Keratinocyte (primary cell): ENCODE results near the gene TMEM184A. TPM values are rescaled to one million over a fixed set of nuclear protein-coding genes. Genes with fewer than 3 reads are reported as not detected.

Source experiments
- DNase-seq: peaks from one replicate; pipeline ENCODE4 v3.0.0-alpha.2; 2011; ENCODE audit warnings: low read depth, missing footprints, low spot score
- FAIRE-seq: peaks from 2 replicates; lab custom pipeline; 2011; peaks lifted over from hg19 to GRCh38; lab: Jason Lieb, UNC
- H2AFZ ChIP-seq: 2 replicates; pipeline ENCODE4 v1.6.0; 2012; ENCODE audit warnings: low read length, control low read depth, inconsistent platforms; ENCODE audit not compliant: control insufficient read depth
- H3K27ac ChIP-seq: 2 replicates; pipeline ENCODE4 v1.5.1; 2011; ENCODE audit warnings: low read length; ENCODE audit not compliant: control insufficient read depth, insufficient read depth
- H3K27me3 ChIP-seq: 3 replicates; pipeline ENCODE4 v1.6.0; 2011; ENCODE audit warnings: low read length; ENCODE audit not compliant: control insufficient read depth, insufficient read depth; ENCODE audit errors: extremely low read depth
- H3K36me3 ChIP-seq, 2 experiments: 2 replicates in 1 of 2; 3 replicates in 1 of 2; pipeline ENCODE4 v1.5.1; 2011; ENCODE audit warnings: low read length in 2 of 2, mild to moderate bottlenecking in 1 of 2; ENCODE audit not compliant: control insufficient read depth in 2 of 2, insufficient read depth in 2 of 2; ENCODE audit errors: extremely low read depth in 1 of 2
- H3K4me1 ChIP-seq: 3 replicates; pipeline ENCODE4 v1.5.1; 2011; ENCODE audit warnings: low read length; ENCODE audit not compliant: control insufficient read depth, insufficient read depth; ENCODE audit errors: extremely low read depth
- H3K4me2 ChIP-seq: 3 replicates; pipeline ENCODE4 v1.6.0; 2011; ENCODE audit warnings: low read depth, low read length; ENCODE audit not compliant: control insufficient read depth, insufficient read depth; ENCODE audit errors: extremely low read depth
- H3K4me3 ChIP-seq, 3 experiments: fragments of 200-600 bp in 1 of 3; sonication (generic) in 1 of 3; 2 replicates in 2 of 3; 3 replicates in 1 of 3; pipeline ENCODE4 v1.5.1; 2011 to 2016; ENCODE audit warnings: low read length in 3 of 3, mild to moderate bottlenecking in 3 of 3, control low read depth in 2 of 3, inconsistent platforms in 1 of 3, low read depth in 1 of 3, mixed read lengths in 1 of 3, mixed run types in 1 of 3, moderate library complexity in 1 of 3; ENCODE audit not compliant: control insufficient read depth in 2 of 3, insufficient read depth in 2 of 3; ENCODE audit errors: extremely low read depth in 1 of 3
- H3K79me2 ChIP-seq: 2 replicates; pipeline ENCODE4 v1.6.0; 2012; ENCODE audit warnings: low read length; ENCODE audit not compliant: control insufficient read depth, insufficient read depth
- H3K9ac ChIP-seq: 3 replicates; pipeline ENCODE4 v1.6.0; 2011; ENCODE audit warnings: low read length; ENCODE audit not compliant: control insufficient read depth, insufficient read depth; ENCODE audit errors: extremely low read depth
- H3K9me1 ChIP-seq: 3 replicates; pipeline ENCODE4 v1.6.0; 2011; ENCODE audit warnings: low read length; ENCODE audit not compliant: control insufficient read depth, insufficient read depth; ENCODE audit errors: extremely low read depth
- H3K9me3 ChIP-seq: 2 replicates; pipeline ENCODE4 v1.5.1; 2012; ENCODE audit warnings: low read depth, low read length; ENCODE audit not compliant: control insufficient read depth
- H4K20me1 ChIP-seq: 3 replicates; pipeline ENCODE4 v1.6.0; 2011; ENCODE audit warnings: low read length; ENCODE audit not compliant: control insufficient read depth, insufficient read depth; ENCODE audit errors: extremely low read depth
- CTCF ChIP-seq, 3 experiments: IDR thresholded peaks in 1 of 3; conservative IDR thresholded peaks in 1 of 3; optimal IDR thresholded peaks in 1 of 3; 2 replicates in 2 of 3; 3 replicates in 1 of 3; pipeline versions ENCODE3 to v1.5.1; 2011; ENCODE audit warnings: low read length in 3 of 3, mild to moderate bottlenecking in 3 of 3, moderate library complexity in 2 of 3, control low read depth in 1 of 3, inconsistent platforms in 1 of 3; ENCODE audit not compliant: insufficient read depth in 2 of 3; ENCODE audit errors: extremely low read depth in 1 of 3
- EZH2 ChIP-seq: IDR thresholded peaks from one replicate; pipeline ENCODE4 v1.6.1; 2012; ENCODE audit warnings: inconsistent platforms, mild to moderate bottlenecking, low read length, moderate library complexity
- dilution Hi-C: fragments of 300-500 bp; cut with MboI; formaldehyde crosslinking; loops from one replicate; pipeline ENCODE4 v1.7.0; 2020; ENCODE audit warnings: low sequenced_read_pairs; ENCODE audit not compliant: extremely low pct_ligation_motif_present
- polyA plus RNA-seq, 5 experiments: library from polyadenylated mRNA; depleted of rRNA in 3 of 5; stranded (reverse) in 3 of 5; stranded (forward) in 1 of 5; unstranded in 1 of 5; fragments of >200 nt; gene quantifications; 1 replicate in 1 of 5; 2 replicates in 3 of 5; 3 replicates in 1 of 5; pipeline versions ENCODE4 v1.2.1 to v1.2.3, GENCODE V29; 2011 to 2012; ENCODE audit warnings: missing spikeins in 2 of 5, low read depth in 1 of 5, low replicate concordance in 1 of 5

The TMEM184A gene
- polyA plus RNA-seq, 1 donor (not counting 4 experiments of a cell fraction or from before 2014, with no cell fraction given), result 2.9 TPM

GRCh38 chr7:1591876-1592275 lies 35.9 kb upstream of the TMEM184A start:
- no peak overlapping the region for H2AFZ ChIP-seq
- peaks cover 5% of the 10 kb centered on the region for H3K9me3 ChIP-seq
- no peak for FAIRE-seq
- H3K9ac ChIP-seq, result no peak overlapping the region
- no peak for TF ChIP-seq CTCF (optimal IDR thresholded peaks at IDR 0.05 in 1 of 3, IDR thresholded peaks at IDR 0.05 in 1 of 3, conservative IDR thresholded peaks at IDR 0.05 in 1 of 3; ENCODE audit: extremely low read depth in 1 of 3, insufficient read depth in 2 of 3, low read length in 3 of 3)
- TF ChIP-seq EZH2, result peak; percentile 34
- no peaks in the 10 kb centered on the region for H3K9me1 ChIP-seq
- no peak overlapping the region for H3K4me3 ChIP-seq
- peaks cover 3% of the 10 kb centered on the region for H3K4me1 ChIP-seq
- H3K4me2 ChIP-seq, result no peak overlapping the region
- no peak overlapping the region for H3K27ac ChIP-seq
- DNase-seq, result no peak
- H3K27me3 ChIP-seq, result peaks cover 50% of the 10 kb centered on the region
- H3K79me2 ChIP-seq, result no peaks in the 10 kb centered on the region
- H4K20me1 ChIP-seq, result peaks cover 5% of the 10 kb centered on the region
- dilution Hi-C loops, result no loop called here
- no peaks in the 10 kb centered on the region for H3K36me3 ChIP-seq

- Histone ChIP-seq H3K27me3 (peaks cover 55% of the 10 kb centered on the region), H3K9ac (no peak overlapping the region), H3K4me3 (no peak overlapping the region), H2AFZ (no peak overlapping the region), H3K9me1 (no peaks in the 10 kb centered on the region), H3K9me3 (peaks cover 5% of the 10 kb centered on the region), H3K79me2 (no peaks in the 10 kb centered on the region), H3K36me3 (no peaks in the 10 kb centered on the region), H3K4me1 (peaks cover 3% of the 10 kb centered on the region), H3K4me2 (no peak overlapping the region), H3K27ac (no peak overlapping the region), H4K20me1 (peaks cover 3% of the 10 kb centered on the region)
- TF ChIP-seq CTCF (optimal IDR thresholded peaks at IDR 0.05 in 1 of 3, IDR thresholded peaks at IDR 0.05 in 1 of 3, conservative IDR thresholded peaks at IDR 0.05 in 1 of 3; ENCODE audit: extremely low read depth in 1 of 3, insufficient read depth in 2 of 3, low read length in 3 of 3) (no peak), EZH2 (peak; percentile 6)
- FAIRE-seq (no peak), DNase-seq (no peak)
- dilution Hi-C loops, result no loop called here
Observed at GRCh38 chr7:1591396-1591795, 35.4 kb upstream of the TMEM184A start.
